HS-5 (cell line): Measurements from ENCODE around the gene ERGIC1.
"Not testable (repeated sequence)": the region's sequence is repeated elsewhere in the genome, so short reads cannot be mapped to it uniquely, and the experiment has no call there.

Experiments
- DNase-seq: peaks from one replicate; pipeline ENCODE4 v3.0.0-alpha.2; 2012; ENCODE audit warnings: low read depth

ERGIC1 gene

GRCh38 chr5:172801179-172801671, 32.8 kb upstream of the ERGIC1 start:
- DNase-seq: peak; percentile 99

DNA sequence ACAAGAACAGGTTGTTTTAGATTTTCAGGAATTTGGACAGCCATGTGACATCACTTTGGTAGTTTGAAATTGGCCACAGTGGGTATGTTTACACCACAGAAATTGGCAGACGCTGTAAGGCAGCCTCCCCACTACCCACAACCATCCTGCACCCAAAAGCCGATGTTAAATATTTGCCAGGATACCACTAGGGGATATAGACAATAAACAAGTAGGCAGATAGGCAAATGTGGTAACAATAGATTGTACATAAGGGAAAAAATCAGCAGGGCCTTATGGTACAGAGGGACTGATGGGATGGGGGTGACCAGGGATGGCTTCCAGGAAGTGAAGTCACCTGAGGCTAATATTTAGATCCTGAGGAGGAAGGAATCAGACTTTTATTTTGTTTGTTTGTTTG, 31.9 kb upstream of the ERGIC1 start:
- no peak for DNase-seq

DNA sequence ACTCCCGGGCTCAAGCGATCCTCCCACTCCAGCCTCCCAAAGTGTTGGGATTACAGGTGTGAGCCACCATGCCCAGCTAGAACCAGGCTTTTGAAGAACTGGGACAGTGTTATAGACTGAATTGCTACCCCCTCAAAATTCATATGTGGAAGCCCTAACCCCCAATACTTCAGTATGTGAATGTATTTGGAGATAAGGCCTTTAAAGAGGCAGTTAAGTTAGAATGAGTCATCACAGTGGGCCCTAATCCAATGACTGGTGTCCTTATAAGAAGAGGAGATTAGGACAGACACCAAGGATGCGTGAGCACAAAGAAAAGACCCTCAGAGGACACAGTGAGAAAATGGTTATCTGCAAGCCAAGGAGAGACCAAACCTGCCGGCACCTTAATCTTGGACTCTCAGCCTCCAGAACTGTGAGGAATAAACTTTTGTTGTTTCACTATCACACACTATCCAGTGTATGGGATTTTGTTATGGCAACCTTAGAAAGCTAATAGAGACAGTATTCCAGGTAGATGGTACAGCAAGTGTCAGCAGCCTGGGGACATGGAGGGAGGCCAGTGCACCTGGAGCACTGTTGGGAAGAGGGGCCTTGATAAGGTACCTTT, 31.4 kb upstream of the ERGIC1 start:
- no peak for DNase-seq

DNA sequence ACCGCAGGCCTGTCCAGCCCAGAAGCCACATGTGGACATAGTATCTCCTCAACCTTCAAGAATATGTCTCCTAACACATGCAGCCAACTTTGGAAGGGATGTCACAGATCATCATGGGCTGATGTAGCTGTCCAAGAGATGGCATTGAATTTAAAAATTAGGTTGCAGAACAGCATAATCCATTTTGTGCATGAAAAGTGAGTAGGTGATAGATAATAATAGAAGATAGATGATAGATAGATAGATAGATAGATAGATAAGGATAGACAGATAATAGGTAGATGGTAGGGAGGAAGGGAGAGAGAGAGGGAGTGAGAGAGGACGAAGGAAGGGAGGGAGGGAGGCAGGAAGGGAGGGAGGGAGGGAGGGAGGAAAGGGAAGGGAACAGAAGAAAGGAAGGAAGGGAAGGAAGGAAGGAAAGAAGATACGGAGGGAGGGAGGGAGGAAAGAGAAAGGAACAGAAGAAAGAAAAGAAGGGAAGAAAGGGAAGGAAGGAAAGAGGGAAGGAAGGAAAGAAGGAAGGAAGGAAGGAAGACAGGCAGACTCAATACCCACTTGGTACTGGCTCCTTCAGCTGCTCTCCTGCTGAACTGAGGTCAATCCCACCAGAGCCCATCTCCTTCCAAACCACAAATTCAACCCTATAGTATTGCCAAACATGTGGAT, 28.9 kb upstream of the ERGIC1 start:
- DNase-seq: no peak

DNA sequence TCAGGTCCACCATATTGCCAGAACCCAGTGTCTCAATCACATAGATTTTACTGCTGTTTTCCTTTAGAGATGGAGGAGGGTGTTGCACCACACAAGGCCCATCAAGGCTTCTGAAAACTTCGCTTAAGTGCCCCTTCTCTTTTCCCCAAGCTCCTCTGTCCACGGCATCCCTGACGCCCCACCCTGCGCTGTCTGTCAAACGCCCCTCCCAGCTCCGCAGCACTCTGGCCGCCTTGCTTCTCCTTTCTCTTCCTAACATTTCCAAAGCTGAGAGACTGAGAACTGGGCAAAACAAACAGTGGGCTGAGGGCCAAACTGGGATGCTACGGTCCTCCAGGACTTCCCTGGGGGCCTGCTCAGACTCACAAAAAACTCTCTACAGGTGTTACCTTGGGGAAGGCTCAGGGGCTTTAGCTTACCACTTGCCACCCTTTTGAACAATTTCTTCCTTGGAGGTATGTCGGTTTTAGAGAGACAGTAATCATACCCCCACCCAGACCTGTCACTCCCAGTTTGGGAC, 28.3 kb upstream of the ERGIC1 start:
- DNase-seq: no peak

DNA sequence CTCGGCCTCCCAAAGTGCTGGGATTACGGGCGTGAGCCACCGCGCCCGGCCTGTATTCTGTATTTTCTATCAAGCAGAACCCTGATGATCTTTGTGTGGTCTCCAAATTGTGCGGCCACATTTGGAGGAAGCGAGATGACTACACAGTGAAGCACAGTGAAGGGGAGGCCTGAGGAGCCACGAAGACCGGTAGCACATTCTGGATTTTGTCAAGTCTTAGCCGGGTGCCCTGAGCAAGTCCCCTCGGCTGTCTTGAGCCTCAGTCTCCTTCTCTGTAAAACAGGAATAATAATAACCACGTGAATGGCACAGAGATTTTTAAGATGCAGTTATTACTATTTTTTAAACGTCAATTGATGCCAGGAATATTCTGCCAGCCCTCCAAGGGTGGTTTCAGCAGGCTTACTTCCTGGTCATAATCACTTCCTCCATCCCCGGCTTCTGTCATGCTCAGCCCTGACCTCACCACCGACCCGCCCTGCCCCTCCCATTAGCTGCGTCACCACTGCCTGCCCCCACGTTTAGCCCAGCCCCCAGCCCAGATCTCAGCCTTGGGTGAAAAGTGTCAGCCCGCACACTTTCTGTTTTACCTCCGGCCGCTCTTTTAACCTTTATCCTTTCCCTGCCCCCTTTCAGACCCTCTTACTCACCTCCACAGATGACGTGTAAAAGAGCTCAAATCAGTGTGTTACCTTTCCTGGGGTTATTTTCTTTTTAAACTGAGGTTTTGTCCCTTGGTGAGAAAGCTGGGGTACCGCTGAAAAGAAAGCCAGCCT, 27.0 kb upstream of the ERGIC1 start:
- DNase-seq: peak; percentile 72

DNA sequence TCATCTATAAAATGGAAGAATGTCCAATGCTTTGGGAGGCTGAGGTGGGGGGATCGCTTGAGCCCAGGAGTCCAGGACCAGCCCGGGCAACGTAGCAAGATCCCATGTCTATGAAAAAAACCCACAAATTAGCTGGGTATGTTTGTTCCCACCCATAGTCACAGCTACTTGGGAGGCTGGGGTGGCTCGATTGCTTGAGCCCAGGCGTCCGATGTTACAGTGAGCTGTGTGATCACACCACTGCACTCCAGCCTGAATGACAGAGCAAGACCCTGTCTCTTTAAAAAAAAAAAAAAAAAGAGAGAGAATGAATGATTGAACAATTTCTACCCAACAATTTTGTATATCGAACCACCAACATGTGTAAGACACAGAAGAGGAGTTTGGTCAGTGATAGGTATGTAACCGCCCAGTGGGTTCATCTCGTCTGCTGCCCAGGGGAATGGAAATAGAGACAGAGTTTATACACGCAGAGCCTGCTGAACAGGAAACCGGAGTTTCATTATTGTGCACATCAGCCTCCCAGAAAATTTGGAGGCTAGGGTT, 26.2 kb upstream of the ERGIC1 start:
- no peak for DNase-seq

- no peak for DNase-seq
Measured at GRCh38 chr5:172809774-172810173, 24.3 kb upstream of the ERGIC1 start.

DNA sequence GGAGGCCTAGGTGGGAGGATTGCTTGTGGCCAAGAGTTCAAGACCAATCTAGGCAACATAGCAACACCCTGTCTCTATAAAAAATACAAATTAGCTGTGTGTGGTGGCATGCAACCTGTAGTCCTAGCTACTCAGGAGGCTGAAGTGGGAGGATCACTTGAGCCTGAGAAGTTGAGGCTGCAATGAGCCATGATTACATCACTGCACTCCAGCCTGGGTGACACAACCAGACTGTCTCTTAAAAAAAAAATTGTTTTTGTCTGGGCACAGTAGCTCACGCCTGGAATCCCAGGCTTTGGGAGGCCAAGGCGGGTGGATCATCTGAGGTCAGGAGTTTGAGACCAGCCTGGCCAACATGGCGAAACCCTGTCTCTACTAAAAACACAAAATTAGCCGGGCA, 23.1 kb upstream of the ERGIC1 start:
- DNase-seq: not testable (repeated sequence)

GRCh38 chr5:172815631-172816030, 18.4 kb upstream of the ERGIC1 start:
- DNase-seq: no peak

DNA sequence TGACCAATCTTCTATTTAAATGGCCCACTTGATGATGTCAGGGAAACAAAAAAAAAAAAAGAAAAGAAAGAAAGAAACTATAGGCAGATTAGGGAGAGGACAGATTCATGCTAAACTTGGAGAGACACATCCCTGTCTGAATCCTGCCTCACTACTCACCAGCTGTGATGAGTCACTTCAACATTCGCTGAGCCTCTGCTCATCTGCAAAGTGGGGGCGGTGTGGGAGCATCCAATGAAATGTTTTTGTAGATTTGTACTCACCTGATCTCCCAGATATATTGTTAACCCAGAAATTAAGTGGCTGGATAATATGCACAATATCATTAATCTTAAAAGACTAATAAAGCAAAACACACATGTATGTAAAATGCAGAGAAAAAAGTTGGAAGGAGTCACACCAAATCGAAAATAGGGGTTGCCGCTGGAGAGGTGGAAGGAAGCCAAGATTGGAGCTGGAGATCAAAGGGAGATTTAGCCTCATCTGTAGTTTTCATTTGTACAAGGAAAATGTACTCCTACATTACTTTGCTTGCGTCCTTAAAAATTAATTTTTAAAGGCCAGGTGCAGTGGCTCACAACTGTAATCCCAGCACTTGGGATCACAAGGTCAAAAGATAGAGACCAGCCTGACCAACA, 17.0 kb upstream of the ERGIC1 start:
- DNase-seq: no peak

- no peak for DNase-seq
Measured at GRCh38 chr5:172817664-172818063, 16.4 kb upstream of the ERGIC1 start.

DNA sequence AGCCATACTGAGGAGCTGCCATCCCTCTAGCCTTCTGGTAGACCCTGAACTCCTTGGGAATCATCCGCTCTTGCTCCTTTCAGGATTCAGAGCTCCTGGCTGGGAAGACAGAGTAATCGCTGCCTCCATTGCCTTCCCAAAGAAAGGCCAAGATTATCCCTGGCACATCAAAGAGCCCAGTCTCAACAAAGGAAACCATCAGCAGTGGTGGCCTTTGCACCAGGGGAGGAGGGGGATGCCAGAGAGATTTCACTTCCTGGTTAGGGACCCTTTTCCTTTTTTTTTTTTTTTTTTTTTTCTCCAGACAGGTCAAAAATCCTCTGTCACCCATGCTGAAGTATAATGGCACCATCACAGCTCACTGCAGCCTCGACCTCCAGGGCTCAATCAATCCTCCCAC, 16.0 kb upstream of the ERGIC1 start:
- no peak for DNase-seq

- no peak for DNase-seq
Measured at GRCh38 chr5:172819569-172819968, 14.5 kb upstream of the ERGIC1 start.

- no peak for DNase-seq
Measured at GRCh38 chr5:172820046-172820767, 13.8 kb upstream of the ERGIC1 start.

DNA sequence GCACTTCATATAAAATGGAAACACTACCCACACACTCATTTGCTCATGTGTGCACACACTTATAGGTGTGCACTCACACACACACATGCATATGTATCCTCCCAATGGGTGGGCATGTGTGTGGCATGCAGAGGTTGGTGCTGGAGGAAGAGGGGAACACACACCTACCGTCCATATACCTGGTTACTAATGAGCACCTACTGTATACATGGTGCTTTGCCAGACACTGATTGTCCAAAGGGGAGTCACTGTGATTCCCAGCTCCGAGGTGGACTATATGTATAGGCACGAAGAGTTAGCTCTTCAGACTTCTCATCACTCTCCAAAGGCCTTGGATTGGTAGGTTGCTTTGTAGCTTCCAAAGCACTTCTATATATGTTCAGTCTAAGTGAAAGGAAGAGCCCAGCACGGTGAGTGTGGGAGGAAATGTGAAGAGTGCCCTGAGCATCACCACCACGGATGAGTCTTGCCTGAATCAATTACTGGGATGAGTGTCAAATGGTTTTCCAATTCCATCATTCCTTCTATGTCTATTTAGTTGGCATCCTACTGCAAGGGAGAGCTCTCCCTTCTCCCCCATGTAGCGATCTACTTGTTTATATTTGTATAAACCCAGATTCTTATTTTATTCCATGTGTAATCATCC, 12.6 kb upstream of the ERGIC1 start:
- DNase-seq: no peak

DNA sequence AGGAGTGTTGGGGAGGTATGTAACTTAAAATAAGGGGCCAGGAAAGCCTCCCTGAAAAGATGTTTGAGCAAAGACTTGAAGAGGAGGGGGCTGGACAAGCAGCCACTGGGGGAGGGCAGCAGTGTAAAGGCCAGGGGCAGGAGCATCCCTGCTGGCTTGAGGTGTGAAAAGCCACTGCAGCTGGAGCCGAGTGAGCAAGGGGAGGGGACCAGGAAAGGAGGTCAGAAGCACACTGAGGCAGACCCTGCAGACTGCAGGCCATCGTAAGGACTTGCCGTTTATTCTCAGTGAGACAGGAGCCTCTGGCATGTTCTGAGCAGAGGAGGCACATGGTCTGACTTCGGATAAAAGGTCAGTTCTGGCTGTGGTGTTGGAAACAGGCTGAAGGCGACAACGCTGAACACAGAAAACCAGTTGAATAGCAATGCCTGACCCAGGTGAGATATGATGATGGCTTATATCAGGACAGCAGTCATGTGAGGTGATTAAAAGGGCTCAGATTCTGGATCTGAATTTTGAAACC, 10.2 kb upstream of the ERGIC1 start:
- DNase-seq: no peak

GRCh38 chr5:172825610-172826204, 8.3 kb upstream of the ERGIC1 start:
- DNase-seq: no peak

GRCh38 chr5:172827841-172828240, 6.2 kb upstream of the ERGIC1 start:
- no peak for DNase-seq

- DNase-seq: no peak
Measured at GRCh38 chr5:172828911-172829431, 5.1 kb upstream of the ERGIC1 start.
